ENCODE data around the gene ZBED2. TPM values are rescaled to one million over a fixed set of nuclear protein-coding genes. Genes with fewer than 3 reads are reported as not detected.

The ZBED2 gene
- total and polyA plus RNA-seq, 2 of the 13 experiments (the other 11 are each of a cell fraction or from before 2014, with no cell fraction given), result 0.04 TPM; not detected in 1

GRCh38 chr3:111610612-111611054 lies 15.5 kb upstream of the ZBED2 start:
- FAIRE-seq, result no peak
- Histone ChIP-seq H3K4me1 (ENCODE audit: insufficient read depth, low read length) (no peaks in the 10 kb centered on the region), H3K36me3 (replicated peaks in 1 of 2; ENCODE audit: control insufficient read depth in 1 of 2, insufficient read depth in 2 of 2, low read length in 2 of 2) (no peaks in the 10 kb centered on the region), H3K9ac (ENCODE audit: insufficient read depth, low read depth, low read length) (no peak overlapping the region), H4K20me1 (ENCODE audit: insufficient read depth, low read length) (no peaks in the 10 kb centered on the region), H3K27me3 (ENCODE audit: control insufficient read depth in 1 of 2, insufficient read depth in 2 of 2, low read length in 2 of 2) (no peaks in the 10 kb centered on the region), H3K4me3 (replicated peaks in 1 of 3; ENCODE audit: insufficient read depth in 1 of 3, low read depth in 2 of 3, low read length in 3 of 3) (no peak overlapping the region), H3K27ac (ENCODE audit: extremely low read length, insufficient read depth, low read length) (no peak overlapping the region), H2AFZ (ENCODE audit: low read length) (no peak overlapping the region), H3K9me3 (ENCODE audit: low read length) (no peaks in the 10 kb centered on the region), H3K4me2 (ENCODE audit: low read depth, low read length) (no peak overlapping the region), H3K79me2 (ENCODE audit: insufficient read depth, low read length) (no peaks in the 10 kb centered on the region)
- 29% methylated on average over 8 of the region's 8 CpGs for WGBS (ENCODE audit: low lambda C conversion rate)
- in situ Hi-C loops (cut with HindIII; ENCODE audit: extremely low pct_ligation_motif_present, low pct_unique_long_range_greater_than_20kb) (no loop called here), intact Hi-C loops (cut with micrococcal nuclease; ENCODE audit: unreplicated experiment) (no loop called here)
- no peak for ATAC-seq
- no TSS peak for BruUV-seq (replicated peaks)
- DNase-seq (ENCODE audit: low spot score), result no peak
- ChIA-PET CTCF (ENCODE audit: low intra/inter-chr PET ratio, low total read pairs) (no interaction called here), POLR2A (no interaction called here)
- TF ChIP-seq MBD4 (IDR thresholded peaks at IDR 0.05; ENCODE audit: borderline replicate concordance, low read length), result no peak
- no peak for TF ChIP-seq SRSF1 (optimal IDR thresholded peaks at IDR 0.05; ENCODE audit: low read depth, low read length)
- TF ChIP-seq, protein P1, sequence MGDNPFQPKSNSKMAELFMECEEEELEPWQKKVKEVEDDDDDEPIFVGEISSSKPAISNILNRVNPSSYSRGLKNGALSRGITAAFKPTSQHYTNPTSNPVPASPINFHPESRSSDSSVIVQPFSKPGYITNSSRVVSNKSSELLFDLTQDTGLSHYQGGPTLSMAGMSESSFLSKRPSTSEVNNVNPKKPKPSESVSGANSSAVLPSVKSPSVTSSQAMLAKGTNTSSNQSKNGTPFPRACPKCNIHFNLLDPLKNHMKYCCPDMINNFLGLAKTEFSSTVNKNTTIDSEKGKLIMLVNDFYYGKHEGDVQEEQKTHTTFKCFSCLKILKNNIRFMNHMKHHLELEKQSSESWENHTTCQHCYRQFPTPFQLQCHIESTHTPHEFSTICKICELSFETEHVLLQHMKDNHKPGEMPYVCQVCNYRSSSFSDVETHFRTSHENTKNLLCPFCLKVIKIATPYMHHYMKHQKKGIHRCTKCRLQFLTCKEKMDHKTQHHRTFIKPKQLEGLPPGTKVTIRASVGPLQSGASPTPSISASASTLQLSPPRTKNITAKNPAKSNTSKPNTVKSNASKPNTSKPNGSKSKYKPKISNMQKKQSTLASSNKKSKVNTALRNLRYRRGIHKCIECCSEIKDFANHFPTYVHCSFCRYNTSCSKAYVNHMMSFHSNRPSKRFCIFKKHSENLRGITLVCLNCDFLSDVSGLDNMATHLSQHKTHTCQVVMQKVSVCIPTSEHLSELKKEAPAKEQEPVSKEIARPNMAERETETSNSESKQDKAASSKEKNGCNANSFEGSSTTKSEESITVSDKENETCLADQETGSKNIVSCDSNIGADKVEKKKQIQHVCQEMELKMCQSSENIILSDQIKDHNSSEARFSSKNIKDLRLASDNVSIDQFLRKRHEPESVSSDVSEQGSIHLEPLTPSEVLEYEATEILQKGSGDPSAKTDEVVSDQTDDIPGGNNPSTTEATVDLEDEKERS (CRISPR knock-in tag; IDR thresholded peaks at IDR 0.05), result no peak
- TF ChIP-seq, protein P2, sequence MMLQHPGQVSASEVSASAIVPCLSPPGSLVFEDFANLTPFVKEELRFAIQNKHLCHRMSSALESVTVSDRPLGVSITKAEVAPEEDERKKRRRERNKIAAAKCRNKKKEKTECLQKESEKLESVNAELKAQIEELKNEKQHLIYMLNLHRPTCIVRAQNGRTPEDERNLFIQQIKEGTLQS (CRISPR knock-in tag; IDR thresholded peaks at IDR 0.05), result no peak
- TF ChIP-seq TBX2 (CRISPR knock-in tag; IDR thresholded peaks at IDR 0.05; ENCODE audit: borderline replicate concordance), result no peak
- TF ChIP-seq, protein P3, sequence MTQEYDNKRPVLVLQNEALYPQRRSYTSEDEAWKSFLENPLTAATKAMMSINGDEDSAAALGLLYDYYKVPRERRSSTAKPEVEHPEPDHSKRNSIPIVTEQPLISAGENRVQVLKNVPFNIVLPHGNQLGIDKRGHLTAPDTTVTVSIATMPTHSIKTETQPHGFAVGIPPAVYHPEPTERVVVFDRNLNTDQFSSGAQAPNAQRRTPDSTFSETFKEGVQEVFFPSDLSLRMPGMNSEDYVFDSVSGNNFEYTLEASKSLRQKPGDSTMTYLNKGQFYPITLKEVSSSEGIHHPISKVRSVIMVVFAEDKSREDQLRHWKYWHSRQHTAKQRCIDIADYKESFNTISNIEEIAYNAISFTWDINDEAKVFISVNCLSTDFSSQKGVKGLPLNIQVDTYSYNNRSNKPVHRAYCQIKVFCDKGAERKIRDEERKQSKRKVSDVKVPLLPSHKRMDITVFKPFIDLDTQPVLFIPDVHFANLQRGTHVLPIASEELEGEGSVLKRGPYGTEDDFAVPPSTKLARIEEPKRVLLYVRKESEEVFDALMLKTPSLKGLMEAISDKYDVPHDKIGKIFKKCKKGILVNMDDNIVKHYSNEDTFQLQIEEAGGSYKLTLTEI (CRISPR knock-in tag; conservative IDR thresholded peaks at IDR 0.05), result no peak
- TF ChIP-seq, protein P4, sequence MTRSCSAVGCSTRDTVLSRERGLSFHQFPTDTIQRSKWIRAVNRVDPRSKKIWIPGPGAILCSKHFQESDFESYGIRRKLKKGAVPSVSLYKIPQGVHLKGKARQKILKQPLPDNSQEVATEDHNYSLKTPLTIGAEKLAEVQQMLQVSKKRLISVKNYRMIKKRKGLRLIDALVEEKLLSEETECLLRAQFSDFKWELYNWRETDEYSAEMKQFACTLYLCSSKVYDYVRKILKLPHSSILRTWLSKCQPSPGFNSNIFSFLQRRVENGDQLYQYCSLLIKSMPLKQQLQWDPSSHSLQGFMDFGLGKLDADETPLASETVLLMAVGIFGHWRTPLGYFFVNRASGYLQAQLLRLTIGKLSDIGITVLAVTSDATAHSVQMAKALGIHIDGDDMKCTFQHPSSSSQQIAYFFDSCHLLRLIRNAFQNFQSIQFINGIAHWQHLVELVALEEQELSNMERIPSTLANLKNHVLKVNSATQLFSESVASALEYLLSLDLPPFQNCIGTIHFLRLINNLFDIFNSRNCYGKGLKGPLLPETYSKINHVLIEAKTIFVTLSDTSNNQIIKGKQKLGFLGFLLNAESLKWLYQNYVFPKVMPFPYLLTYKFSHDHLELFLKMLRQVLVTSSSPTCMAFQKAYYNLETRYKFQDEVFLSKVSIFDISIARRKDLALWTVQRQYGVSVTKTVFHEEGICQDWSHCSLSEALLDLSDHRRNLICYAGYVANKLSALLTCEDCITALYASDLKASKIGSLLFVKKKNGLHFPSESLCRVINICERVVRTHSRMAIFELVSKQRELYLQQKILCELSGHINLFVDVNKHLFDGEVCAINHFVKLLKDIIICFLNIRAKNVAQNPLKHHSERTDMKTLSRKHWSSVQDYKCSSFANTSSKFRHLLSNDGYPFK (CRISPR knock-in tag; IDR thresholded peaks at IDR 0.05; ENCODE audit: borderline replicate concordance), result no peak
- TF ChIP-seq, protein P5, sequence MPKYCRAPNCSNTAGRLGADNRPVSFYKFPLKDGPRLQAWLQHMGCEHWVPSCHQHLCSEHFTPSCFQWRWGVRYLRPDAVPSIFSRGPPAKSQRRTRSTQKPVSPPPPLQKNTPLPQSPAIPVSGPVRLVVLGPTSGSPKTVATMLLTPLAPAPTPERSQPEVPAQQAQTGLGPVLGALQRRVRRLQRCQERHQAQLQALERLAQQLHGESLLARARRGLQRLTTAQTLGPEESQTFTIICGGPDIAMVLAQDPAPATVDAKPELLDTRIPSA (CRISPR knock-in tag; IDR thresholded peaks at IDR 0.05; ENCODE audit: borderline replicate concordance), result no peak
